GM20000 (cell line): ENCODE measurements around the gene ITGB1.

Experiments used
- DNase-seq: peaks from one replicate; pipeline ENCODE4 v3.0.0; 2012; ENCODE audit warnings: low spot score
- CTCF ChIP-seq: IDR thresholded peaks from 2 replicates; pipeline ENCODE4 v1.5.1; 2012; ENCODE audit warnings: mild to moderate bottlenecking, control low read depth; ENCODE audit errors: extremely low read depth, missing control alignments

The ITGB1 gene

GRCh38 chr10:32955790-32956189 lies 2.2 kb downstream of the ITGB1 start:
- TF ChIP-seq CTCF, result no peak
- no peak for DNase-seq

- TF ChIP-seq CTCF, result no peak
- no peak for DNase-seq
Measured at GRCh38 chr10:32955299-32955772, 2.7 kb downstream of the ITGB1 start.

GRCh38 chr10:32954545-32955298 lies 3.3 kb downstream of the ITGB1 start:
- TF ChIP-seq CTCF, result no peak
- no peak for DNase-seq

GRCh38 chr10:32954080-32954479 lies 4.0 kb downstream of the ITGB1 start:
- TF ChIP-seq CTCF, result no peak
- peak; percentile 38 for DNase-seq

GRCh38 chr10:32953277-32953927 lies 4.6 kb downstream of the ITGB1 start:
- DNase-seq, result no peak
- no peak for TF ChIP-seq CTCF

GRCh38 chr10:32952541-32953276 lies 5.3 kb downstream of the ITGB1 start:
- no peak for TF ChIP-seq CTCF
- DNase-seq, result no peak

- DNase-seq, result no peak
- TF ChIP-seq CTCF, result no peak
Measured at GRCh38 chr10:32952094-32952493, 5.9 kb downstream of the ITGB1 start.
